Stimulated activated CD4-positive, alpha-beta T cell treated with anti-CD3 and anti-CD28 coated beads, TNF-alpha, amount 100 ng/mL, for 48 hours (primary cell): ENCODE results near the gene SLC19A1.
"Not testable (repeated sequence)": the region's sequence is repeated elsewhere in the genome, so short reads cannot be mapped to it uniquely, and the experiment has no call there.

Source experiments
- DNase-seq, 3 donors: peaks; one replicate each; pipeline ENCODE4 v3.0.0-alpha.2; 2020; ENCODE audit warnings: low read depth in 3 of 3

SLC19A1 gene

DNA sequence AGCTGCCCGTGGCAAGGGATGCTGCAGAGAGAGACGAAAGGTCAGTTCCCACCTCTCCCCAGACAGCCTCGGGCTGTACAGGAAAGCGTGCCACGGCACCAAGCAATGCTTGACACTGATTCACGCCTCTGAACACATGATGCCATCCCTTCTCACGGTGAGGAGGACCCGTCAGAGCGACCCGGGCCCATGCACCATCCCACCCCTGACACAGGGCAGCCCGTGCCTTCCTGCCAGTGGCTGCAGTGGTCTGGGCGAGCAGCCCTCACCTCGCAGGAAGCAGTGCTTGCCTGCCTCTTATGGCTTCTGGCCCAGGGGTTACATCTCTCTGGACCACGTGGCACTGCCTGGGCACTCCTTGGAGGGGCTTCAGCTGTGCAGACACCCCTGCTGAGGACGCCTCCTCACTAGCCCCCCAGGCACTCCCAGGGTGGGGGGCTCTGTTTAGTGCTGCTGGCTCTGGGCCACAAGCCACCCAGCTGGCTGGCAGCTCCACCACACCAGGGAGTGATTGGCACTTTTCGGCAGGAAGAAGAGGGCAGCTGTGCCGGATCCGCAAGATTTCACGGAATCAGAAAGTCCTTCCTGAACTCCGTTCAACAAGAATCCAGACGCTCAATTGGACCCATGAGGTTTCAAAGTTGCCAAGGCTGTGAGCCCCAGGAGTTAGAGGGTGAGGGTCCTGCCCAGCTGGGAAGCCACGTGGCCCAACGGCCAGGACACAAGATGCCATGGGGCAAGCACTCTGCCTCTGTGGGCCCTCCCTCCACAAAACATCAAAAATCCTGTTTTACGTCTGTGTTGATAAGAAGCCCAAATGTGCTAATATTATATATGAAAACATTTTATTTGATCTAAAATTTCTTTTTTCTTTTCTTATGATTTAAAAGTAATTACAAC lies 34.8 kb upstream of the SLC19A1 start:
- no peak for DNase-seq

DNA sequence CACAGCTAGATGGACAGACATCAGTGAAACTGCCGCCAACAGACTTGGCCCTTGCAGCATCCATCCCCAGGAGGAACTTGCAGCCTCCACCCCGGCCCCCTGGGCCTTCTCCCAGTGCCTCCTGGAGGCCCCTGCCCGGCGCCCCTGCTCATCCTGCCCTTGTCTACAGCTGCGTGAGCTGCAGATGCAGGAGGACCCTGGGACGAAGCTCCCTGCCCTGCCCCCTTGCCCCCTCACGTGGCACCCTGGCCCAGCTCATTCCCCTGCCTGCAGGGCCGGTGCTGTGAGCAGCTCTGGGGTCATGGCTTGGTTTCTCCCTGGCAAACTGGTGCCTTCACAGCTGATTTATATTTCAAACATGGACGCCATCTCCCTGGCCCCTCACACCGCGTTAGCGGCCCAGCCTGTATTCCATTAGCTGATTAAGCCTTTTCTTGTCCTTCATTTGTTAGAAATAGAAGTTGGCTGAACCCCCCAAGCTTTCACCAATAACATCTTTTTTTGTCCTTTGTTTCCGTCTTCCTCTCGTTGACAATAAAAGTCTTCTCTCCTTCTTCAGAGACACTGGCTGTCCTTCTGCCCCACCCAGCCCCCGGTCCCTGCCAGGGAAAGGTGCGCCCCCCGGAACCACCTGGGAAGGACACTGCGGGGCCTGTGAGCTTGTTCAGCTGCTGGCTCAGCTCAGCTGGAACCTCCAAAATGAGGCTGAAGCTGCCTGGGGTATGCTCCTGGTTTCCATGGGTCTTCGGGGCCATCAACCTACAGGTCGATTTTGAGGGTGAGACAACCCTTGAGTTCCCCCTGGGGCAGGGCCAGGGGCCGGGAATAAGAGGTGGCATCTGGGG lies 34.0 kb upstream of the SLC19A1 start:
- no peak for DNase-seq

DNA sequence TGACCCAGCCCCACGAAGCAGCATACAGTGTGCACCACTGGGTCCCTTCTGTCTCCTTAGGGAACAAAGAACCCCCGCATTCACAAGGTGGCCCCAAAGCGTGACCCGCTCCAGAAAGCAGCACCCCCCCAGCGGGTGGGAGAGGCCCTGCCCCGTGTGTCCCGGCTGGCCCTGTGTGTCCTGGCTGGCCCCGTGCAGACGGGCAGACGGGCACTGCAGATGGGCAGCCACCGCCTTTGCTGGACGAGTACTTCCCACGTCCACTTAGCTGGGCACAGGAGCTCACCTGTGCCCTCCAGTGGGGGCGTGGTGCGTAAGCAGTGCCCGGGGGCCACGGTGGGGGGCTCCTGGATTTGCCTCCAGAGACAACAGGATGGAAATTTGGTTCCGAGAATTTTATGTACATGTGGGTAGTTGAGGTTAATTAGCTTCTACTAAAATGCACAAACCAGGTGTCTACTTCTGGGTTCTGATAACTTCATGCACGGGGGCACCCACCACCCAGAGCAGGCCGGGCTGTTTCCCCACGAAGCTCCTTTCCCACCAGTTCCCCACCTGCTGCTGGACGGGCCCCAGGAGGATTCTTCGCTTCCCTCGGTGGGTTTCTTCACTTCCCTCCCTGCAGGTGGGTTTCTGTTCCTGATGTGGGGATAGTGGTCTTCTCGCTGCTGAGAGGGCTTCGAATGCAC lies 33.2 kb upstream of the SLC19A1 start:
- no peak for DNase-seq

DNA sequence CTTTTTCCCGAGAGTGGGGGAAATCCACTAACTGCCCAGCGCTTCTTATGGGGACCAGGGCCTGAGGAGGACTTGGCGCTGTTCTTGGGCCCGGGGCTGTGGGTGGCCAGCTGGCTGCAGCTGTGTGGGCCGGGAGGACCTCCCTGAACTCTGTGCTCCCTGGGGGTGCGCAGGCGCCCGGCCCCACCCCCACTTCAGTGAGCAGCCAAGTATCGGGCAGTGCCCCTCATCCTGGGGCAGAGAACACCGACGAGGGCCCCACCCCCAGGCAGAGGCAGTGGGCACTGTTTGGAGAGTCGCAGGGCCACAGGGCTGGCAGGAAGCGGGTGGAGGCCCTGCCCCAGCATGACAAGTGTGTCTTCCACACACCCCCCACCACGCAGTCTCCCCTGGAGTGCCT lies 32.5 kb upstream of the SLC19A1 start:
- DNase-seq, result no peak

DNA sequence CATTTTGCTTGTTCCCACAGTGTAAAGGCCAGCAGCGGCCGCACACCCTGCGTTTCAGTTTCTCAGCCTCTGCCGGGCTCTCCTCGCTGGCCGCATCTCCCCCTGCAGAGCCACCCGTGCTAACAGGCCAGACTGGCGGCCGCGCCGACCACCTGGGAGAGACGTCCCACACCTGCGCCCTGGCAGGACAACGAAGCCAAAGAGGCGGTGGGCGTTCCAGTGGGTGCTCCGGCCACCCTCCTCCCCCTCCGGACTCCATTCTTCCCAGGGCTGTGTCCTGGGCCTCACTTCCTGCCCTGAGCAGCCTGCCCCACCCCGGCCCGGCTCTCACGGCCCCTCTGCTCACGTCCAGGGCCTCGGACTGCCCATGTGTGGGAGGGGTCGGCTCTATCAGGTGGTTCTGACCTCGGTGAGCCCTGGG lies 31.9 kb upstream of the SLC19A1 start:
- no peak for DNase-seq

DNA sequence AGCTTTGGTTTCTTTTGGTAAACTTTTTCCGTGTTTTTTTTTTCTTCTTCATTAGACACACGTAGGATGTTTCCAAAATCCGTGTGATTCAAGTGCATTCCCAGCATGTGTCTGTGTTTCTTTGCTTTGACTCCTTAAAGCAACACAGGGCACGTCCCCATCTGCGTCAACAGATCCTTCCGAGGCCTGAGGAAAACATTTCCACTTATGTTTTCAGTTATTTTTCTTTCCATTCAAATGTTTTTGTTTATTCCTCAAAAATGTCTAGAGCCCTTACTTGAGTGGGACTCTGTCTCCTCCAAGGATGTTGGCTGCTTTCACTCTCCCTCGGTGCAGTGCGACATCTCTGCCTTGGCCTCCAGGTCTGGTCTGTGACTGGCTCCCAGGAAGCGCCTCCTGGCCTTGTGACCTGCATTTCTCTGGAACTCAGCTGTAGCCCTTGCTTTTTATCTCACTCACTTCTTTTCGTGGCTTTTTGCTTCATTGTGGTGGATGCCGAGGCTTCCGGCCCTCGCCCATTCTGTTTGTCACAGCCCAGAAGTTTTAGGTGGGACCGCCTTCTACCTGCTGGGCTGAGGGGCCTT lies 31.3 kb upstream of the SLC19A1 start:
- DNase-seq, result no peak

DNA sequence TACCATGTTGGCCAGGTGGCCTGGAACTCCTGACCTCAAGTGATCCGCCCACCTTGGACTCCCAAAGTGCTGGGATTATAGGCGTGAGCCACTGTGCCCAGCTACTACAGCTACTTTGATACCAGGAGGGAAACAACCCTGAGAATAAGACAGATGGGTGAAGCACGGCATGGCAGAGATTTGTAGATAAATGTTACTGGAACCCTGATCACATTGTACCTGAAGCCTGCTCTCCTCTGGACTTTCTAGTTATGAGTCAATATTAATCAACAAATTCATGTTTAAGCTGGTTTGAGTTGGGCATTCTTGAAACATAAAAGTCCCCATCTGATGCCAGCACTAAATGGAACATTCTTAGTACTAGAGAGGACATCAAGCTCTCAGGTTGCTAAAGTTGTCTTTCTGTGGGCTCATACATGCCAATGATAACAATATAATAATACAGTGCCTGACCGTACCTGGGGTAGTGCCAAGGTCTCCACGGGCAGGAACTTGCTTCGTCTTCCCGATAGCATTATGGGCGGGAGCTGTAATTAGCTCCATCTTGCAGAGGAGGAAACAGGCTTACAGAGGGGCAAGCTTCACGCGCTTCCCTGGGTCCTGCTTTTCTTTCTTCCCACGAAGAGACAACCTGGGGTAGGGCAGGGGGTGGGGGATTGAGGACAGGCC lies 30.7 kb upstream of the SLC19A1 start:
- DNase-seq, result no peak

DNA sequence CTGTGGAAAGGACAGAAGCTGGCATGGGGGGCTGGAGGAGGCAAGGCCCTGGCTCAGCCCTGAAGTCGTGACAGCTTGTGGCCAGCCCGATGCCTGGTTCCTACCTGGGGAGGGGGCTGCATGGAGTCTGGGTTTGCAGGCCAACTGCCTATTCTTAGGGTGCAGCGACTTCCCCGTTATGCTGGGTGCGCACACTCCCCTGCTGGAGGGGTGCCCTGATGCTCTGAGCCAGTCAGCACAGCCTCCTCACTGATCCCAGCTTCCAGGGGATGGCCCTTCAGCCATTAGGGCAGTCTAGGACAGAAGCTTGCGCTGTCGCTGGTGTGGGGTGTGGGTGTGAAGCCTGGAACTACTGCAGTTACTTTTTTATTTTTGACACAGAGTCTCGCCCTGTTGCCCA lies 30.0 kb upstream of the SLC19A1 start:
- DNase-seq, result no peak

DNA sequence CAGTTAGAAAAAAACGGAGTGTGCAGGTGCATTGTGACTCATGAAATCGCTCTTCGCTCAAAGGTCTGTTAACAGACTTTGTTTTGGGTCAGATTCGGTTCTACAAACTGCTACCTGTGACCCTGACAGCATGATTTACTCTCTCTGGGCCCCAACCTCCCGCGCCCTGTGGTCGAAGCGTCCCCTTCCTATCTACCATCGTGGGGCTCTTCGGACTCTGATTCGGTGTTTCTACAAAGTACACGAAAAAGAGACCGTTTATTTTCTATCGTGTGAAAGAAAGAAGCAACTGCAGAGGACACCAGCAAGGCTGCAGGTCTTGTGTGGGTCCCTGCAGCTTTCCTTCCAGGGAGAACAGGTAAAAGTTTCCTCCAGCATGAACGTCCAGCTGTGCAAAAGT lies 29.4 kb upstream of the SLC19A1 start:
- no peak for DNase-seq

DNA sequence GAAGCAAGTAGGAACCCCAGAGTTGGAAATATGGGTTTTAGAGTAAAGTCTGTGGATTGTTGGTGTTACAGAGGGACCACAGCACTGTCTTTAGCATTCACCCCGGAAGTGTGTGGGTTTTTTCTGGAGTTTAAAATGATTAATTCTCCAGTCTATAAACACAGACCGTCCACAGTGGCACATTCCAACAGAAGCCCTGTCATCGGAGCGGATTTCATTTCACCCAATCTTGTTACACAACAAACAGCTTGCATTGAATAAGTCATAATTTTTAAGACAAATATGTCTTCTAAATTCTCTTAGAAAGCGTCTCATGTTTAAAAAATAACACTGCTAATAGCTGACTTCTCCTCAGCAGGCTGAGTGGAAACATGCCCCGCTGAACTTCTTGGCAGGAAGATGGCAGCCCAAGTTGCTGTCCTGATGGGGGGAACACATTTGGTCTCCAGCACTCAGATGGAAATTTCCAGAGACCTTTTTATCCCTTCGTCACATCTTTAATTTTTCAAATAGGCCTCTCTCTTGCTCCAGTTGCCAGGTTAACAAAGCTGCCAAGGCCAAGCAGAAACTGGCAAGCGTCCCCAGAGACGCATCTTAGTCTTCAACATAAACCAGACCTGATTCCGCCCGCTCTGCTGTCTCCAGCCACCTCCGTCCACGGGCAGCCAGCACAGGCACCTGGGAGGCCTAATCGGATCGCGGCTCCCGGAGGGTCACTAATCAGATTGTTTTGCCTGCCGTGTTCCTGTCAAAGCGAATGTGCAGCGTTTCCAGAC lies 28.8 kb upstream of the SLC19A1 start:
- no peak for DNase-seq

DNA sequence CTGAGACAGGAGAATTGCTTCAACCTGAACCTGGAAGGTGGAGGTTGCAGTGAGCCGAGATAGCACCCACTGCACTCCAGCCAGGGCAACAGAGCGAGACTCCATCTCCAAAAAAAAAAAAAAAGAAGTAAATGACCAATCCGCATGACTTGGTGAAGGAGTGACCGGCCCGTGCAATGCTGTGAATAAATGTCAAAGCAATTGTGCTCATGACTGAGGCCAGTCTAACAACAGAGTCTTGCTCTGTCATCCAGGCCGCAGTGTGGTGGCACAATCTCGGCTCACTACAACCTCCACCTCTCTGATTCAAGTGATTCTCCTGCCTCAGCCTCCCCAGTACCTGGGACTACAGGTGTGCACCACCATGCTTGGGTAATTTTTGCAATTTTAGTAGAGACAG lies 27.8 kb upstream of the SLC19A1 start:
- DNase-seq, result no peak

DNA sequence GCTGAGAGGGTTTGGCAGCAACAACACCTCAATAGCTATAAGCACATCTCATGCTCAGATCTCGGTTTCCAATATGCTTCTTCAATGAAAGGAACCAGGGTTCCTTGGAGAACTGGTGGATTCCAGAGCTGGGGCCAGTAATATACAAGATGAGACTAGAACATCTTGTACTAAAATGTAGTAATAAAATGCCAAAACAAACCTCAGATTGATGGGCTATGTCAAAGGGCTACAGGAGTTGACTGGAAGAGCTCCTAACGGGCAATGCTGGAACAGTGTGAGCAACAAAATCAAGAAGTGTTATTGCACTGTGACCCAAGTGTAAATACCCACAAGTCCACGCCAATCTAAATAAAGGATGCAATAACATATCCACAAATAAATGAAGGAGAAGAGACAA lies 26.1 kb upstream of the SLC19A1 start:
- DNase-seq, result no peak

DNA sequence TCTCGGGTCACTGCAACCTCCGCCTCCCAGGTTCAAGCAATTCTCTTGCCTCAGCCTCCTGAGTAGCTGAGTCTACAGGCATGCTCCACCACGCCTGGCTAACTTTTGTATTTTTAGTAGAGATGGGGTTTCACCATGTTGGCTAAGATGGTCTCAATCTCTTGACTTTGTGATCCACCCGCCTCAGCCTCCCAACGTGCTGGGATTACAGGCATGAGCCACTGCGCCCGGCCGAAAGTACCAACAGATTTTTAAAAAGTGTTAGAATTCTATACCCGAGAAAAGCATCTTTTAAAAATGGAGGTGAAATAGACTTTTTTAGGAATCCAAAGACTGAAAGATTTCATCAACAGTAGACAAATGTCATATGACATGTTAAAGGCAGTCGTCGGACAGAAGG lies 21.9 kb upstream of the SLC19A1 start:
- DNase-seq, result not testable (repeated sequence)

DNA sequence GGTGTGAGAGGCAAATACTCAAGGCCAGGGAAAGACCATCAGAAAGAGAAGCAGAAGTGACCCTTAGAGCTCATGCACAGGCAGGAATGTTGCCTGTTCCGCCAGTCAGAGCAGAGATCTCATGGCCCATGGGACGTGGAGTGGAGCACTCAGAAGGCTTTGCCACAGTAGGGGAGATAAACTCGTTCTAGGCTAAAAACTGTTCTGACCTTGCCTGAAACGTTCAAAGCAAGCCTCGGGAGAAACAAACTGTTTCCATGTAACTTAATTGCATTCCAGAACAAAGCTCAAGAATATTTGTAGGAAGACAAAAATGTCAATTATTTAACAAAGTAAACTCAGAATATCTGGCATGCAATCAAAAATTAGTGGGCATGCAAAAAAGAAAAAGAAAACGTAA lies 20.7 kb upstream of the SLC19A1 start:
- DNase-seq, result no peak

DNA sequence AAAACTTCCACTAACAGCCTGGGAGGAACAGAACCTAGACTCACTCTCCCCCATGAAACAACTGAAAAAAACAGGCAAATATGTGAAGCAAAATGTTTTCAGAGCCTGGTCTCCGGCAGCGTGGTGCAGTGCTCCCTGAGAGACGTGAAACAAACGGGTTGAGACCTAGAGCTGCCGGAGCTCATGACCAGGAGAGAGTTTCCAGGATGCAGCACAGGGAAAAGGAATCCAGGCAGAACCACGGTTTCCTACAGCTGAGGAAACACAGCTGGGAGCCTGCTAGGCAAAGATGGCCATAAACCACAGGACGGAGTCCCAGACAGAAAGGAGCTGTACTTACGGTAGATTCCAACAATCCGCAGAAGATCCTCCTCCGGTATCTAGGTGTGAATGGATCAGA lies 20.2 kb upstream of the SLC19A1 start:
- no peak for DNase-seq

DNA sequence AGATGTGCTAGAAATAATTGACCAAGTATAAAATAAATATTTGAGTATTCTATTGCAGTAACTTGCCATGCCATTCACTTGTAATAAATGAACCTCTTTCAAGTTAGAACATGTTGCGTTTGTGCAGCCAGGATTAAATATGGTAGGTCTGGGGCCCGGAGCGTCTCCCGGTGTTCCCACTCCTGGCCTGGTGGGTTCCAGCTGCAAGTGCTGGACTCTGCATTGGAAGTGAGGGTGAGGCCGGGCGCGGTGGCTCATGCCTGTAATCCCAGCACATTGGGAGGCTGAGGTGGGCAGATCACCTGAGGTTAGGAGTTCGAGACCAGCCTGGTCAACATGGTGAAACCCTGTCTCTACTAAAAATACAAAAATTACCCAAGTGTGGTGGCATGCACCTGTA lies 19.0 kb upstream of the SLC19A1 start:
- not testable (repeated sequence) for DNase-seq

DNA sequence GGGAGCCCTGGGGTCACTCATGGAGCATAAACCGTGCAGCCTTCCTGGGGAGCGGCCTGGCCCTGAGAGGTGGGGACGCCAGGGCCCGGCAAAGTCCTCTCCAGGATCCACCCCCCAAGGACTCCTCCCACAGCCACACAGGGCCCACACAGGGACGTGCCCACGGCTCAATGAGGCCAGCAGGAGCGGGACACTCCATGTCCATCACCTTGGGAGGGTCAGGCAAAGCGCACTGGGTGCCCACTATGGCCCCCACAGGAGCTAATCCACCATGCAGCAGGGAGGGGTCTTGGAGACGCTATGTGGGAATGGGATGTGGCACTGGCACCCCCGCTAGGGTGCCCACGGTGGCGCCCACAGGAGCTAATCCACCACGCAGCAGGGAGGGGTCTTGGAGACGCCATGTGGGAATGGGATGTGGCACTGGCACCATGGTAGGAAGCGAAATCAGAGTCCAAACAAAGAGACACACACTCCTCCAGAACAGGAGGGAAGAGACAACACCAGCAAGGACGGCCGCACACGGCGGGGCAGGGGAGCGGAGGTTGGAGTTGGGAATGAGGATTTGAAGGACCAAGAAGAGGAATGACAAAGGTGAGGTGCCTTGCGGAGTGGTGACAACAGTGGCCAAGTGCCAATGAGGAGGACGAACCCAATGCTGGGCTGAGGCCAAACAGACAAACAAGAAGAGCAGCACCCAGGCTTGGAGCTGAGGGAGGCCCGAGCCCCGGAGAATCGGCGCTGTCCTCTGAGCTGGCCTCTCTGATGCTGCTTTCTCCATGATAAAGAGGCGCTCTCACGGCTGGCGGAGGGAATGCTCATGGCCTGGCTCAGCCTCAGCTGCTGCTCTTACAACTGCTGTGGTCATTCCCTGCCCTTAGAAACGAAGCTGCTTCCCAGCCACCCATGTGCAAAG lies 18.1 kb upstream of the SLC19A1 start:
- no peak for DNase-seq

DNA sequence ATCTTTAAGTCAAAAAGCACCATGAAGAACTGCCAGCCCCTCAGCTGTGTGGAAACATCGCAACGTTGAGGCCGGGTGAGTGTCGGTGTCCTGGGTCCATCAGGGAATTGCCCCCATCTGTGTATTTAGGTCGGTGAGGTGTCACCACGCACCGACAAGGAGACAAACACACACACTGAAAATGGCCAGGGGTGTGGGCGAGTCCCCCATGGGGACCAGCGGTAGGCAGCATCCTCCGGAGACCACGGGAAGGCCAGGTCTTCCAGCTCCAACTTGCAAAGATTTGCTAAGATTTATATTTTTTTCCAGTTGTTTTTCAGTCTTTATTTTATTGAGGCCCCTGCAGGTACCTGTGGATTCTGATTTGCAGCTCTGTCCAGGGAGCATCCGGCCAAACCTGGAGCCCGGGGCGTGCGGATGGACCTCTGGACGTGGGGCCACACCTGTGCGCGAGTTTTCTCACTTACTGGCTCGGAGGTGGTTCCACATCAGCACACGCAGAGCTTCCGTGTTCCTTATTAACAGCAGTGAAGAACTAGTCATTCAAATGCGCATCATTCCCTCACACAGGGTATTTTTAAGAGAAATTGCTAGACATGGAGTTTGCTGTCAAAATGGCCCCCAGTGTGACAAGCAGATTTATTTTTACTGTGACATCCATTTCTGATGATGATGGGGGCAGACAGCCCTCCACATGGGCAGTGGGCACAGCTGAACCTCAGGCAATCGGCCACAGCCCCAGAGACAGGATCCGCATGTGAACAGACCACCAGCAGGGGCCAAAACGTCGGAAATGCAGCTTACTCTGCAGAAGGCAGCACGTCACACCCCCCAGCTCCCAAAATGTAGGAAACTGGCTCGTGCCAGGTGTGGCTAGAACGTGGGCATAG lies 17.2 kb upstream of the SLC19A1 start:
- no peak for DNase-seq
